ENCODE data around the gene CORO2A. TPM values are rescaled to one million over a fixed set of nuclear protein-coding genes. Genes with fewer than 3 reads are reported as not detected.

CORO2A gene
- total and polyA plus RNA-seq, 2 of the 13 experiments (the other 11 are each of a cell fraction or from before 2014, with no cell fraction given) = 14.4 to 15.3 TPM

DNA sequence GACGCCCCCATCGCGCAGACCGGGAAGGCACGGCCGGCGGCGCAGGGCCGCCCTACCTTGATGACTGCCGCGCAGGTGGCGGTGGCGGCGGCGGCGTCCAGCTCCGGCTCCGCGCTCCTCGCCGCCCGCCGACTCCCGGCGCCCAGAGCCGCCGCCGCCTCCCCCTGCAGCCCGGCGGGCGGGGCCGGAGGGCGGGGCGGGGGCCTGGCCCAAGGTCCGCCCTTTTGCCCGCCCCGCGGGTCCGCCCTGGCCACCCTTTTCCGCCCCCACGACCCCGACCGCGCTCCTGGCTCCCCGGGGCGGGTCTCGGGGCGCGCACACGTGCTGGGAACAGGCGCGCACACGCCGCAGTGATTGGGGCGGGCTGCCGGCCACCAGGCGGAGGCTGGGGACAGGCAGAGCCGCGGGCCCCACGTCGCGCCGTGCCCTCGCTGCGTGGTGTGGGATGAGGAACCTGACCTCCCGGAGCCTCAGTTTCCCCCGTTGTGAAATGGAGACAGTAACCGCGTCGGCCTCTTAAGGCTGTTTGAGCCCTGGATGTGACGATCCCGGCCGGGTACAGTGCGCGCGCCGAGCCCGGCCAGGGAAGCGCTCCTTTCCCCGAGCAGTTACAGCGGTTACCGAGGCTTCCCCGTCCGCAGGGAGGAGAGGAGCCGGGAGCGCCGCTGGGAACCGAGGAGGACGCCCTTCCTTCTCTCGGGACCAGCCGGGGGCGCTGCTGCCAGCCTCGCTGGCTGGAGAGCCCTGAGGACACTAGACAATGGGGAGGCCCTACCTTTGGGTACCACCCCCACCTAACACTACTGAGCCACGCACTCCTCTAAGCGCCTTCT, at the start of gene CORO2A (continued):
- TF ChIP-seq MBNL3 (CRISPR knock-in tag; conservative IDR thresholded peaks at IDR 0.05) (no peak), NFYB (CRISPR knock-in tag; IDR thresholded peaks at IDR 0.05) (no peak), SP4 (CRISPR knock-in tag; IDR thresholded peaks at IDR 0.05) (peak; percentile 89), PAF1 (CRISPR knock-in tag; IDR thresholded peaks at IDR 0.05) (no peak), ZNF574 (CRISPR knock-in tag; IDR thresholded peaks at IDR 0.05) (peak; percentile 71), AKAP8 (CRISPR knock-in tag; IDR thresholded peaks at IDR 0.05) (peak; percentile 30; the same call in 1 of the 2 replicates), TCF7L2 (IDR thresholded peaks at IDR 0.05; ENCODE audit: low read depth, low read length) (no peak), SUZ12 (IDR thresholded peaks at IDR 0.05; ENCODE audit: low read depth, low read length) (no peak), ZEB1 (IDR thresholded peaks at IDR 0.05; ENCODE audit: insufficient replicate concordance, low read depth) (no peak), POLR2AphosphoS2 (IDR thresholded peaks at IDR 0.05; ENCODE audit: low read depth, low read length) (no peak), ZFP1 (CRISPR knock-in tag; IDR thresholded peaks at IDR 0.05) (no peak), FOXJ3 (CRISPR knock-in tag; IDR thresholded peaks at IDR 0.05; ENCODE audit: borderline replicate concordance) (no peak), PRDM15 (CRISPR knock-in tag; IDR thresholded peaks at IDR 0.05) (no peak), SMAD3 (CRISPR knock-in tag; IDR thresholded peaks at IDR 0.05) (peak; percentile 40; the same call in 1 of the 2 replicates), HDAC2 (CRISPR knock-in tag; IDR thresholded peaks at IDR 0.05) (peak; percentile 50), ZNF562 (CRISPR knock-in tag; IDR thresholded peaks at IDR 0.05; ENCODE audit: borderline replicate concordance) (no peak), FOXP1 (IDR thresholded peaks at IDR 0.05) (no peak), FOXP1 (CRISPR knock-in tag; IDR thresholded peaks at IDR 0.05) (no peak), ZBTB7A (CRISPR knock-in tag; IDR thresholded peaks at IDR 0.05) (peak; percentile 33; the same call in 1 of the 2 replicates), GLI4 (CRISPR knock-in tag; IDR thresholded peaks at IDR 0.05; ENCODE audit: borderline replicate concordance) (no peak)
- TF ChIP-seq, protein P1, sequence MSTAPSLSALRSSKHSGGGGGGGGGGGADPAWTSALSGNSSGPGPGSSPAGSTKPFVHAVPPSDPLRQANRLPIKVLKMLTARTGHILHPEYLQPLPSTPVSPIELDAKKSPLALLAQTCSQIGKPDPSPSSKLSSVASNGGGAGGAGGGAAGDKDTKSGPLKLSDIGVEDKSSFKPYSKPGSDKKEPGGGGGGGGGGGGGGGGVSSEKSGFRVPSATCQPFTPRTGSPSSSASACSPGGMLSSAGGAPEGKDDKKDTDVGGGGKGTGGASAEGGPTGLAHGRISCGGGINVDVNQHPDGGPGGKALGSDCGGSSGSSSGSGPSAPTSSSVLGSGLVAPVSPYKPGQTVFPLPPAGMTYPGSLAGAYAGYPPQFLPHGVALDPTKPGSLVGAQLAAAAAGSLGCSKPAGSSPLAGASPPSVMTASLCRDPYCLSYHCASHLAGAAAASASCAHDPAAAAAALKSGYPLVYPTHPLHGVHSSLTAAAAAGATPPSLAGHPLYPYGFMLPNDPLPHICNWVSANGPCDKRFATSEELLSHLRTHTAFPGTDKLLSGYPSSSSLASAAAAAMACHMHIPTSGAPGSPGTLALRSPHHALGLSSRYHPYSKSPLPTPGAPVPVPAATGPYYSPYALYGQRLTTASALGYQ (CRISPR knock-in tag; IDR thresholded peaks at IDR 0.05) = 0 out of 2 replicates have a peak, but pooled peaks have one; percentile 25
- TF ChIP-seq, protein P2, sequence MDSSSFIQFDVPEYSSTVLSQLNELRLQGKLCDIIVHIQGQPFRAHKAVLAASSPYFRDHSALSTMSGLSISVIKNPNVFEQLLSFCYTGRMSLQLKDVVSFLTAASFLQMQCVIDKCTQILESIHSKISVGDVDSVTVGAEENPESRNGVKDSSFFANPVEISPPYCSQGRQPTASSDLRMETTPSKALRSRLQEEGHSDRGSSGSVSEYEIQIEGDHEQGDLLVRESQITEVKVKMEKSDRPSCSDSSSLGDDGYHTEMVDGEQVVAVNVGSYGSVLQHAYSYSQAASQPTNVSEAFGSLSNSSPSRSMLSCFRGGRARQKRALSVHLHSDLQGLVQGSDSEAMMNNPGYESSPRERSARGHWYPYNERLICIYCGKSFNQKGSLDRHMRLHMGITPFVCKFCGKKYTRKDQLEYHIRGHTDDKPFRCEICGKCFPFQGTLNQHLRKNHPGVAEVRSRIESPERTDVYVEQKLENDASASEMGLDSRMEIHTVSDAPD (CRISPR knock-in tag; IDR thresholded peaks at IDR 0.05) = no peak

All from HepG2 (cell line).